Measurements from ENCODE around the gene SERINC4.

SERINC4 gene

DNA sequence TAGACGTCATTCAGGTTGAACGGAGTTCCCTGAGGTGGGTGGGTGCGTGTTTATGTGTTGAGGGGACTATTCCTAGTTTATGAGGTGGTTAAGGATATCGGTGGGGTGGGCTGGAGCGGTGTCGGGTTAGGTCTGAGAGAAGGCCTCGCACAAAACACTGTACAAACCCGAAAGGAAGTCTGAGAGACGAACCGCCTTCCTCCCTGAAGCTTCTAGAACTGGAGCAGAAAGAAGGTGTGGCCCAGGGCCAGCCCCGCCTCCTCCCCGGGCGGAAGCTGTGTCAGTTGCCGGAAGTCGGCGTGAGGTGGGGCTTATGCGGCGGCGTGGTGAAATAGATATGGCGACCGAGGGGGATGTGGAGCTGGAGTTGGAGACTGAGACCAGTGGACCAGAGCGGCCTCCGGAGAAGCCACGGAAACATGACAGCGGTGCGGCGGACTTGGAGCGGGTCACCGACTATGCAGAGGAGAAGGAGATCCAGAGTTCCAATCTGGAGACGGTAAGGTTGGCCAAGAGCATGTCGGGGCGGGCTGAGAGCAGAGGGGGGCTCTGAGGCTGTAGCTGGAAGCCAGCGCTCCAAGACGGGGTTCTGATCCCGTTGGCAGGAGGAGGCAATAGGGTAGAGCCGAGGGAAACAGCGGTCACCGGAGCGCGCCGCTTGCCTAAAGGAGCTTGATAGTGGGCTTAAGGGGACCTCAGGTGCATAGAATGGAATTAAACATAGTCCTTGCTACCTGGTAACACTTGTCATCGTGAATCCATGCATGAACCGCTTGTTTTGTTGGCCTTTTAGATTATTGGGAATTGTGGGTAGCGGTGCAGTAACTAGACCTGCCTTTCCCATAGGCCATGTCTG, 494 bp upstream of the SERINC4 start, which contains the start of gene HYPK:
HYPK (plus strand) TSS at position 314 of the 856 bp plus-strand sequence; CDS start at position 338, 24 bp downstream.
- H3K4me3 ChIP-seq (ENCODE audit: control insufficient read depth, low read depth, low read length): peak within 1 kb of the TSS; percentile 95
- DNase-seq (ENCODE audit: low read depth): peak; percentile 42
- TF ChIP-seq, protein P1, sequence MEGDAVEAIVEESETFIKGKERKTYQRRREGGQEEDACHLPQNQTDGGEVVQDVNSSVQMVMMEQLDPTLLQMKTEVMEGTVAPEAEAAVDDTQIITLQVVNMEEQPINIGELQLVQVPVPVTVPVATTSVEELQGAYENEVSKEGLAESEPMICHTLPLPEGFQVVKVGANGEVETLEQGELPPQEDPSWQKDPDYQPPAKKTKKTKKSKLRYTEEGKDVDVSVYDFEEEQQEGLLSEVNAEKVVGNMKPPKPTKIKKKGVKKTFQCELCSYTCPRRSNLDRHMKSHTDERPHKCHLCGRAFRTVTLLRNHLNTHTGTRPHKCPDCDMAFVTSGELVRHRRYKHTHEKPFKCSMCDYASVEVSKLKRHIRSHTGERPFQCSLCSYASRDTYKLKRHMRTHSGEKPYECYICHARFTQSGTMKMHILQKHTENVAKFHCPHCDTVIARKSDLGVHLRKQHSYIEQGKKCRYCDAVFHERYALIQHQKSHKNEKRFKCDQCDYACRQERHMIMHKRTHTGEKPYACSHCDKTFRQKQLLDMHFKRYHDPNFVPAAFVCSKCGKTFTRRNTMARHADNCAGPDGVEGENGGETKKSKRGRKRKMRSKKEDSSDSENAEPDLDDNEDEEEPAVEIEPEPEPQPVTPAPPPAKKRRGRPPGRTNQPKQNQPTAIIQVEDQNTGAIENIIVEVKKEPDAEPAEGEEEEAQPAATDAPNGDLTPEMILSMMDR (IDR thresholded peaks at IDR 0.05; ENCODE audit: control insufficient read depth, insufficient read depth, low read depth, low read length, missing control alignments): no peak

DNA sequence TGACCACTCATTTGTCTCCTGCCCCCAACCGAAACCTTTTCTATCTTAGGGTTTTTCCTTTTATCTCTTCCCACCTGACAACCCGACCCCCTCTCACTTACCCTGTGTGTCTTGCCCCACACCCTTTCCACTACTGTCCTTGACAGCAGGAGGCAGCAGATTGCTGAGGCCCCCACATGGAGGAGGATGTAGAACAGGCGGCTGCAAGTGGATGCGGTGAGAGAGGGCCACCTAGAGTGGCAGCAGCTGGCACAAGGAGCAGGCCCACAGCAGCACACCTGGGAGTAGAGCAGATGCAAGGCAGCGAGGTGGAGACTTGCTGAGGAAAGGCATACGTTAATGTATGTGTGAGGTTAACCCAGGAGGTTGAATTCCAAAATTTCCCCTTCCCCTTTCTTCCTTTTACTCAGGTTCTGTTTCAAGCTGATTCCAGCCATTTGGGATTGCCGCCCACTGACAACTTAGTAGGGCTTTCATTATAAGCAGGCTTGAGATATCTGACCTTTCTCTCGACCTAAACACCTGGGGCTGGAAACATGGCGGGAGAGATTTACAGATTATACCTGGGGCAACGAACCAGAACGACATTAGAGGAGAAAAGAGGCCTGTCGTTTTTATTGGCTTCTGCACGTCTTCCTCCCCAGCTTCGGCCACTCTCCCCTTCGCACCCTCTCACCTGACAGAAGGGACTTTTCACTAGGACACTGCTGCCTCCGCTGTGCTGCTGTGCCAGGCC, 643 bp downstream of the SERINC4 start:
- no peak overlapping the region for H3K4me3 ChIP-seq (ENCODE audit: control insufficient read depth, low read depth, low read length)

DNA sequence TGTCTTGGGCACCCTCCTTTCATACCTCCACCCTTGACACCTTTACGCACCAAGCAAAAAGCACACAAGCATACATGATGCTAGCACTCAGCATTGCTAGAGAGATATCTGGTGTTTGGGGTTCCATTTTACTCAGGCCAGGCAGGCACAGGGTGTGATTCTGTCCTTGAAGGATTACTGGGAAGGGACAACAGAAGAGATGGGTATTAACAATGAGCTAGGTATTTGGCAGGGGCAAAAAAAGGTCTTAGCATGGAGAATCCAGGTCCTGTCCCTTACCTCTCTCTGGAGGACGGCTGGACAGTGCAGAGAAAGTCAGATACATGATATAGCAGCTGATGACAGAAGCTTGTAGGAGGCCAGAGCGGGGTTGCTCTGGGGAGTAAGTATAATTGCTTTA, 3.5 kb downstream of the SERINC4 start:
- DNase-seq (ENCODE audit: low read depth): no peak
- TF ChIP-seq, protein P1 (IDR thresholded peaks at IDR 0.05; ENCODE audit: control insufficient read depth, insufficient read depth, low read depth, low read length, missing control alignments): no peak
- no peak overlapping the region for H3K4me3 ChIP-seq (ENCODE audit: control insufficient read depth, low read depth, low read length)

More for the DNA sequence above, 643 bp downstream of the SERINC4 start:
- TF ChIP-seq, protein P1 (IDR thresholded peaks at IDR 0.05; ENCODE audit: control insufficient read depth, insufficient read depth, low read depth, low read length, missing control alignments): no peak
- DNase-seq (ENCODE audit: low read depth): no peak

DNA sequence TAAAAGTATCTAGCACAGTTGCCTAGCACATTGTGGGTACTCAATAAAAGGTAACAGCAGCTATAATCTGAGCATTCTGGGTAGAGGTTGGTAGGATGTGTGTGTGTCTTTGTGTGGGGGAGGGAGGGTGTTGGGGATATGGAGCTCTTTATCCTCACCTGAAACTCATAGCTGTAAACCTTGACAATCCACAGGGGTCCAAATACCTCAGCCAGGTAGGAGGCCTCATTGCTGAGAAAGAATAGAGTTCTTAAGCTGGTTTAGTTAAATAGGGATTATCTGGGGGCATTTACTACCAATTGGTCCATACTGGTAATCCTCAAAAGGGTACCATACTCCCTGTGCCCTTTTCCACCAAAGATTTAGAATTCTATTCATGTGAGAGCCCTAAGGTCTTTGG, 4.0 kb downstream of the SERINC4 start:
- TF ChIP-seq, protein P1 (IDR thresholded peaks at IDR 0.05; ENCODE audit: control insufficient read depth, insufficient read depth, low read depth, low read length, missing control alignments): no peak
- H3K4me3 ChIP-seq (ENCODE audit: control insufficient read depth, low read depth, low read length): no peak overlapping the region
- DNase-seq (ENCODE audit: low read depth): no peak

DNA sequence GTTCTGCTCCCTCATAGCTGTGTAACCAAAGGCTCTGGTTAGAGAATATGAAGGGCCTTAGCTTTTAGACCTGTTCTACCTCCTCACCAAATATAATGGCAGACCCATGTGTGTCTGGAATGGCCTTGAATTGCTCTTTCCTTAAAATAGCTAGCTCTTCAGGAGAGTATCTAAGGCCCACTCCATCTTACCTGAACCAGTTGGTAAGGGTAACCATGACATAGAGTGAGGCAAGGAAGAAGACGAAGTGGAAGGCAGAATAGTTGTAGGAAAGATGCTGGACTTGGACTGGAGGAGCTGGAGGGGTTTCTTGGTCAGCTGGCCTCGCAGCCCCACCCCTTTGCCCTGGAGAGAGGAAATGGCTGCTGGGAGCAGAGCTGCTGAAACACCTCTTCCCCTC, 4.8 kb downstream of the SERINC4 start:
- TF ChIP-seq, protein P1 (IDR thresholded peaks at IDR 0.05; ENCODE audit: control insufficient read depth, insufficient read depth, low read depth, low read length, missing control alignments): no peak
- no peak for DNase-seq (ENCODE audit: low read depth)
- no peak overlapping the region for H3K4me3 ChIP-seq (ENCODE audit: control insufficient read depth, low read depth, low read length)

DNA sequence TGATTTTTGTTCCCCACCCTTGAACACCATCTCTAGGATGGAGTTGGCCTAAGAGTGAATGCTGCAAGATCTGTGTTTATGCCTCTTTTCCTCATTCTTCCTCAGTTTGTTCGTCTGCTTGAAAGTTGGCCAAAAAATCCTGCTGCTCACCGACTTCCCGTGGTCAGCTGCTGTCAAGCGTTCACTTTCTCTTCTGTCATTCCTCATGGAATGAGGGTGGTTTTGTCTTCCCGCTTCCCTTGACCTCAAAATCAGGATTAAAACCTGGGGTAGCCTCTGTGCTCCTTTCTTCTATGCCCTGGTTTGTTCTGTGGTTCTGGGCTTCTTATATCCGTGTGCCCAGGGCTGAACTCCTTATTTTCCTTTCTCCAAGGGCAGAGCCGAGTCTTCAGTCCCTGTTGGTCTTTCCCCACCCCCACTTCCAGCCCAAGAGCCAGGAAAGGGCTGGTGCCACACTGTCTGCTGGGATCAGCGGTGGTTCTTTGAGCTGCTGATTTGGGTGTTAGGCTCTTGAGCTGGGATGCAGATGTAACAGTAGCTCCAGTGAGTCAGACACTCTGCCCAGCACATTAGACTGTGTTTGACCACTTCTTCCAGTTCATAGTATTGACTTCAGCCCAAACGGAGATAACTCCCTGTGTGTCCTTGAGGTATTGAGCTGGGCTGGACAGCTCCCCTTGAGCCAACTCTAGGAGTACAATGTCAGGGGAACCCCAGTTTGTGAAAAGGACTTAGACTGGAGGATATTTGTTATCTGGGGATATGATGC, 5.6 kb downstream of the SERINC4 start:
- no peak for DNase-seq (ENCODE audit: low read depth)
- no peak overlapping the region for H3K4me3 ChIP-seq (ENCODE audit: control insufficient read depth, low read depth, low read length)
- TF ChIP-seq, protein P1 (IDR thresholded peaks at IDR 0.05; ENCODE audit: control insufficient read depth, insufficient read depth, low read depth, low read length, missing control alignments): no peak
